Measurements from ENCODE around the gene TEAD1.
"Not testable (repeated sequence)": the region's sequence is repeated elsewhere in the genome, so short reads cannot be mapped to it uniquely, and the experiment has no call there.

The TEAD1 gene

GRCh38 chr11:12737024-12737423 lies 62.8 kb downstream of the TEAD1 start:
- no peak for DNase-seq (ENCODE audit: low read depth in 2 of 2)

GRCh38 chr11:12741671-12742216 lies 67.5 kb downstream of the TEAD1 start:
- no peak for DNase-seq (ENCODE audit: low read depth in 2 of 2)

- DNase-seq (ENCODE audit: low read depth in 2 of 2), result no peak
Observed at GRCh38 chr11:12743834-12744449, 69.7 kb downstream of the TEAD1 start.

- no peak for DNase-seq (ENCODE audit: low read depth in 2 of 2)
Observed at GRCh38 chr11:12744826-12745502, 70.7 kb downstream of the TEAD1 start.

GRCh38 chr11:12745787-12746186 lies 71.6 kb downstream of the TEAD1 start:
- DNase-seq (ENCODE audit: low read depth in 2 of 2), result no peak

GRCh38 chr11:12746593-12747097 lies 72.4 kb downstream of the TEAD1 start:
- DNase-seq (ENCODE audit: low read depth in 2 of 2), result no peak

- DNase-seq (ENCODE audit: low read depth in 2 of 2), result no peak
Observed at GRCh38 chr11:12748561-12748960, 74.3 kb downstream of the TEAD1 start.

GRCh38 chr11:12749442-12749841 lies 75.2 kb downstream of the TEAD1 start:
- no peak for DNase-seq (ENCODE audit: low read depth in 2 of 2)

- no peak for DNase-seq (ENCODE audit: low read depth in 2 of 2)
Observed at GRCh38 chr11:12750181-12750580, 76.0 kb downstream of the TEAD1 start.

GRCh38 chr11:12752868-12753524 lies 78.8 kb downstream of the TEAD1 start:
- DNase-seq (ENCODE audit: low read depth in 2 of 2), result no peak

- no peak for DNase-seq (ENCODE audit: low read depth in 2 of 2)
Observed at GRCh38 chr11:12754021-12754420, 79.8 kb downstream of the TEAD1 start.

- no peak for DNase-seq (ENCODE audit: low read depth in 2 of 2)
Observed at GRCh38 chr11:12754582-12755234, 80.5 kb downstream of the TEAD1 start.

GRCh38 chr11:12755510-12756453 lies 81.6 kb downstream of the TEAD1 start:
- no peak for DNase-seq (ENCODE audit: low read depth in 2 of 2)

GRCh38 chr11:12756454-12756806 lies 82.2 kb downstream of the TEAD1 start:
- no peak for DNase-seq (ENCODE audit: low read depth in 2 of 2)

GRCh38 chr11:12756867-12757266 lies 82.6 kb downstream of the TEAD1 start:
- DNase-seq (ENCODE audit: low read depth in 2 of 2), result no peak

- no peak for DNase-seq (ENCODE audit: low read depth in 2 of 2)
Observed at GRCh38 chr11:12757416-12757815, 83.2 kb downstream of the TEAD1 start.

GRCh38 chr11:12758117-12758516 lies 83.9 kb downstream of the TEAD1 start:
- DNase-seq (ENCODE audit: low read depth in 2 of 2), result not testable (repeated sequence)

- DNase-seq (ENCODE audit: low read depth in 2 of 2), result no peak
Observed at GRCh38 chr11:12761029-12761428, 86.8 kb downstream of the TEAD1 start.

GRCh38 chr11:12762278-12762677 lies 88.1 kb downstream of the TEAD1 start:
- no peak for DNase-seq (ENCODE audit: low read depth in 2 of 2)

GRCh38 chr11:12762696-12763324 lies 88.6 kb downstream of the TEAD1 start:
- DNase-seq (ENCODE audit: low read depth in 2 of 2), result no peak
